Effector CD8-positive, alpha-beta T cell (primary cell): Measurements from ENCODE around the gene PAX5.

Source experiments
- DNase-seq: peaks from one replicate; lab custom pipeline; 2025; lab: John Stamatoyannopoulos, UW

The PAX5 gene

DNA sequence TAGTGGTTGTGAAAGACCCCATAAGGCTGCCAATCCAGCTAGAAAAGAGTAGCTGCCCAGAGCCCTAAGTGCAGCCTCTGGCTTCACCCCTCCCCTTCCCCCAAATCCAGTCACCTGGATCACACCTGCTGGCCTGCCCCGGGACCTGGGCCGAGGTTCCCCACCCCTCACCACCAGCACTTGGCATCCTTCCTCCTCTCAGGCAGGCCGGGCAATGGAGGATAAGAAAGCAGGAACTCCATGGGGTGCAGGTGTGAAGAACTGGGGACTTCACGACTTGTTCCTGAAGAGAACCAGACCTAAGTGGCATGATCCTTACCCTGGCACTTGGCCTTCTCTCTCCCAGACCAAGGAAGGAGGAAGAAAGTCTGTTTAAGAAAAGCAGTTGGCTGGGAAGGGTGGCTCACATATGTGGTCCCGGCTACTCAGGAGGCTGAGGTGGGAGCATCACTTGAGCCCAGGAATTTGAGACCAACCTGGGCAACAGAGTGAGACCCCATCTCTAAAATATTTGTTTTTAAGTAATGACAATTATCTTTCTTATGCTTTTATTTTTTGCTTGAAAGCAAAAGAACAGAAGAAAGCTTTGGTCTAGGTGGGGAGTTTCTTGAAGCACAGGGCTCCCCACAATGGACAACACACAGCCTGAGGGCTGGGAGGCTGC, 131.1 kb downstream of the PAX5 start:
- DNase-seq, result no peak

DNA sequence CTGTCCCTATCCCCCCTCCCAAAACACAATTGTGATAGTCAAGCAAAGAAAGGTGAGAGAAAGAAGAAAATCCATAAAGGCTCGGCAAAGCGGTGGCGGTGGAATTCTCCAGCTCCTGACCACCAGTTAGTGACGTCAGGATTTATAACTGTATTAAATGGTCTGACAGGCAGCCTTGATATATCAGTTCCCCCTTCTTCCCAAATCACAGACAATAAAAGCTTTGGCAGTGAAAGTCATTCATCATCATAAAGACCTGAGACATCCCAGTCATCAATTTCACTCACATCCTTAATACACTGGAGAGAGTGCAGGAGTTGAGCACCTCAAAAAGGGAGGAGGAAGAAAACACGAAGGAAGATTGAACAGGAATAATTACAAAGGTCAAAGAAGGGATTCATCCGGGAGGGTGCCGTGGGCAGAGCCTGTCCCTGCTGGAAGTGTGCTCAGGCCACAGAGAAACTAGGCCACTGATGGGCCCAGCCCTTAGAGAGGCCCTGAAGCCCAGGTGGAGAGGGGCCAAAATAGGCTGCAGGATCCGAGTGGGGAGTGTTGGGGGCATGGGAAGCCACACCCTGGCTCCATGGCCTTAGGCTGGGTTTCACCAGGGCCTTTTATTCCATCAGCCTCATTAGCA, 131.9 kb downstream of the PAX5 start:
- DNase-seq, result no peak

DNA sequence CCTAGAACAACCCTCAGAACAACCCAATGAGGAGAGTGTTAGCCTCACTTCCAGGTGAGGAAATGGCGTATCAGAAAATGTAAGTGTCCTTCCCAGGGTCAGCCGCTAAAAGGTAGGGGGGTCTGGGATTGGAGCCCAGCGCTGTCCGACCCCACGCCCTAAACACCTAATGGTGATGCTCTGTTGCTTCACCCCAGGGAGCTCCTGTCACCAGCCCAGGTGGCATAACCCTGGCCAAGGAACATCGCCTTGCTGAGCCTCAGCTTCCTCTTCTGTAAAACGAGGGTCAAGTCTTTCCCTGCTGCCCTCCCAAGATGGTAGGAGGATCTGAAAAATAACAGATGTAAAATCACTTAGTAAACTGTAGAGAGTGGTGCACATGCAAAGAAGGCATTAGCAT, 132.5 kb downstream of the PAX5 start:
- no peak for DNase-seq

DNA sequence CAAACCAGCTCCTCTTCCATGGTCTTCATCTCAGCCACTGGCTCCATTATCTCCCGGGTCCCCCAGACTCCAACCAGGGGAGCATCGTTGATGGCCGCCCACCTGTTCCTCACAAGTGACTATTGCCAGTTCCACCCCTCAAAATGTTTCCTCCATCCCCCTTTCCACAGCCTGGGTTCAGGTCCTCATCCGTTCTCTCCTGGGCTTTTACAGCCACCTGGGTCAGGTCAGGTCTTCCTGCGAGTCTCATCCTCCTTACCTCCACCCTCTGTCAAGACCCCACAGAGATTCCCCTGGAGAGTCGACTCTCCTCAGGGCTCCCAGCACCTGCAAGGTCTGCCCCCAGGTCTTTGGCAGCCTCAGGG, 133.2 kb downstream of the PAX5 start:
- no peak for DNase-seq

DNA sequence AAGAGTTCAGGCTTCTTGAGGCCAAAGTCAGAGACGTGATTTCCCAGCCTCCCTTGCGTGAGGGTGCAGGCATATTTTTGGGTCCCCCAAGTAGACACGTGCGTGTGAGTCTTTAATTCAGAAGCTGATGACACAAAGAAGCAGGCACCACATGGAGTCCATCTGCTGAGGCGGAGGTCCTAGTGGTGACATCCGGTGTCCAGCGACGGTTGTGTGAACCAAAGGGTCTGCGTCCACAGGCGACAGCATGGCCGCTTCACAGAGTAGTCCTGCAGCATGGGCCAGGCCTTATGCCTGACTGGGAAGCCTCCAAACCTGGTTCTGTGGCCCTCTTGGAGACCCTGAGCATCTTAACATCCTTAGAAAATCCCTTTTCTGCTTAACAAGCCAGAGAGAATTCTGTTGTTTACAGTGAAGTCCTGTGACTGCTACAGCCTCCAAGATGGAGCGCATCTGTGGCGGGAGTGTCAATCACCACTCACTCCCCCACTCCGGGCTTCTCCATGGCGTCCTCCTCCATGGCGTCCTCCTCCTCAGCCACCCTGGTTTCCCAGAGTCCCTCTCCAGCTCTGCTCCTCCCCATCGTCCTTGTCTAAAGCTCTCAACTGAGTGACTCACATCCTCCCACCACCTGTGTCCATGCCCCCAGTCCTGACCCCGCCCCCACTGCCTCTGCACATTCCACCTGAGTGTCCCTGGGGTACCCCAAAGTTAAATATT, 133.8 kb downstream of the PAX5 start:
- DNase-seq, result no peak

DNA sequence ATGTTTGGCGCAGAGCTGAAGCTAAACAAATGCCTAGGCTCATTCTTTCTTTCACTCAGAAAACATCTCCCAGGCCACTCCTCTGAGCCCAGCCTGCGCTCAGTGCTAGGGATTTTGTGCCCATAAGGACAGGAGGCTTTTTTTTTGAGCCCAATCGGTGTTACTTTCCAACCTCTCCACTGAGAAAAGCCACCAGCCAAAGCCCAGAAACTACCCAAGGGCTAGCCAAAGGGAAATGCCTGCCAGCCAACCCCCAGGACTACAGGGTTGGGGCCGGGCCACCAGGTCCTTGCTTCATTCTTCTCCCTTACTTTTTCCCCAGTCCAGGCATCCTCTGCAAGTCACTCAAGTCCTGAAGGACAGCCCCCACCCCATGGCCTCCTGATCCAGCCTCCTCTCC, 134.7 kb downstream of the PAX5 start:
- DNase-seq, result no peak

DNA sequence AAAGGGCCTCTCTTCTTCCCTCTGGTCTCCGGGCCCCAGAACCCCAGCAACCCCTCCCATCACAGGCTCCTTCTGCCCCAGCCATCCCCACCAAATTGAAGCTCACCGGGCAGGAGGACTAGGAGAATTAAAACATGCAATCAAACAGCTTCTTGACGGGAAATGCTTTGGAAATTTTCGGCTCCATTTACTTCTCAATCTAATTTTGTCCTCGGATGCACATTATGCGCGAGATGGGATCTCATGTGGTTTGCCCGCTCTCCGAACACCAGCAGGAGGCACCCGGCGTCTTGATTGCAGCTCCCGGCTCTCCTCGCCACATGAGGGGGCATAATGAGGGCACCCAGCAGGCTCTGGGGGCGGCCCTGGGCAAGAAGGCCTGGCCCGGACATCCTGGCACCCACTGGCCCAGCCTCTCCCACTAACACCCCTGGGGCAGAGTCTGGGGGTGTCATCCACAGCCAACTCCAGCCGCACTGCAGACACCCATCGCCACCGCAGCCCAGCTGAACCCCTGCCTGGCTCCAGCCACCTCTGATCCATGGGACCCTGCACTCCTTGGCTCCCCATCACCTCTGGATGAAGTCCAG, 135.5 kb downstream of the PAX5 start:
- DNase-seq, result no peak

DNA sequence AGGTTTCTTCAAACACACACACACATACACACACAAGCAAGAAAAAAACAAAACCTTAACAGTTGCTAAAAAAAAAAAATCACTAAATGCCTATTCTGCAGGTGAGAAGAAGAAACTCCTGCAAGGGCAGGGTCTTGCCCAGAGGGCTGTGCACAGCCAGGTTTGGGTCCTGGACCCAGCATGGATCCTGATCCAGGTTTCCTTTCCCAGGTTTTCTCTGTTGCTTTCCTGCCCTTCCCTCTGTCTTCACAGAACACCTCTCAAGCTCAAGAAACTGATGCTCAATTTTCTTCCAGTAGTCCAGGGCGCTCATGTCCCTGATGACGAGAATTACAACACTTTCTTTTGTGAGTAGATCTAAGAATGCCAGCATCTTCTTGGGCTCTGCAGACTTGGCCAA, 136.6 kb downstream of the PAX5 start:
- no peak for DNase-seq

DNA sequence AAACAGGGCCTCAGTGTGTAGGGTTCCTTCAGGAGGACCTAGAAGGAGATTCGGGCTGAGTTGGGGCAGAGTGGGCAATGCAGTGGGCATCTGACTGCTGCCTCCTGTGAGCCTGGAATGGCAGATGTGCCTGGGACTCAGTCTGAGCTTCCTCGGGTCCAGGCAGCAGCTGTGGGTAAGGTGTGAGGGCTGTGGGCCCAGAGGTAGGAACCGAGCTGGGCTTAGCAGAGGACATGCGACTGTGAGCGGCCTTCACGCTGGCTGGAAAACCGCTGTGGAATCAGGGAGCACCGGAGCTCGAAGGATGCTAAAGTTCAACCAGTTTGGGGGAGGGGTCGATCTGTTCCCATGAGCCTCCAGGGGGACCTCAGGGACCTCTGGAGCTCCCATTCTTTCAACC, 137.0 kb downstream of the PAX5 start:
- DNase-seq, result no peak

DNA sequence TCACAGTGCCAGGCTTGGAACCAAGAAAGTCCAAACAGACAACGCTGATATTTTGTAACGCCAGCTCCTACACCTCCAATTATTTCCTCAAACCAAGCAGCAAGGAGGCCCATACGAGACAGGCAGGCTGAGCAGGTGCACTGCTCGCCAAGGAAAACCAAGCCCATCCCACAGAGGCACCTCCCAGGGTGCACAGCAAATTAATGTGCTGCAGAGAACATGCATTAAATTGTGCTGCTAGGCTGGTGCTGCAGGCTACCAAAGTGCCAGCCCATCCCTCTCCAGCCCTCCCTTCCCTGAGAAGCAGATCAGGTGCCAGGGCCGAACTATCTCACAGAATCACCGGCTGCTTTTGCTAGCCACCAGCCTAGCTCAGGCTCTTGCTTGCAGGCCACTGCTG, 137.8 kb downstream of the PAX5 start:
- DNase-seq, result no peak

DNA sequence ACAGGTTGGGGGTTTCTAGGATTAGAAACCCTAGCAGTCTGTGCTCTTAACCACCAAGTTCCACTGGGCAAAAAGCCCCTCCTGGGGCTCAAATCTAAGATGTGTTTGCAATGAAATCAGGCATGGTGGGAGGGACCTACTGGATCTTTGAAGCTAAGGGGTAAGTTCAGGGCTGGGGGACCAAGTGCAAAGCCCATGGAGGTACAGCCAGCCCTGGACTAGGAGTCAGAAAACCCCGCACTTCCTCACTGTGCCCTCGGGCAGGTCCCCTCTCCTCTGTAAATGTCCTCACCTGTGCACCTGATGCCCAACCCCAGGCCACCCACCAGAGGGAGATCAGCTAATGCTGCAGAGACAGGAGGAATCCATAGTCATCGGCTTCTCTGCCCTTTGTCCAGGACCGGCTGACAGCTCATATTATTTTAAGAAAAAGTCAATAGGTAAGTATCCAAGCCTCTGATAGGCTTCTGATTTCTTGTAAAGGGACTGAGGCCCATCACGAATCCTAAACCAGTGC, 138.3 kb downstream of the PAX5 start:
- no peak for DNase-seq

DNA sequence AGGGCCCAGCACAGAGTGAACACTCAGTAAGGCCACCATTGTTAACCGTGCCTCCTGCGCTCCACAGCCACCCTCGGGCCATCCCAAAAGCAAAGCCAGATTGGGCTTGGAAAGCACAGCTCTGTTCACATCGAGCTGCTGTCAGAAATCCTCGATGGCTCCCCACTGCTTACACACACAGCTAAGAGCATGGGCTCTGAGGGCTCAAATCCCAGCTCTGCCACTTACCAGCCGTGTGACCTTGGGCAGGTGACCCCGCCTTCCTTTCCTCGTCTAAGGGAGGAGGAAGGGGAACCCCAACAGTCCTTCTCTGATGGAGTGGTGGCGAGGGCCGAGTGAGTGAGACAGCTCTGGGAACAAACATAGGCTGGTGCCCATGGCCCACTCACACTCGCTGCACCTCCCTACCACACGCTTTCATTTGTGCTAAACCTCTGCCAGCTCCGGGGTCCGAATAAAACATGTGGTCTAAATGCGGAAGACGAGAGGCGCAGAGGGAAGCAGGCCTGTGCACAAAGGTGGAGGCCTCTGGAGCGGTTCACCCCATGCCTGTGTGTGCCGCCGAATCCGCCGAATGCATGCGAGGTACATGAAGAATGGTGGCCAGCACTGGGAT, 139.3 kb downstream of the PAX5 start:
- no peak for DNase-seq

DNA sequence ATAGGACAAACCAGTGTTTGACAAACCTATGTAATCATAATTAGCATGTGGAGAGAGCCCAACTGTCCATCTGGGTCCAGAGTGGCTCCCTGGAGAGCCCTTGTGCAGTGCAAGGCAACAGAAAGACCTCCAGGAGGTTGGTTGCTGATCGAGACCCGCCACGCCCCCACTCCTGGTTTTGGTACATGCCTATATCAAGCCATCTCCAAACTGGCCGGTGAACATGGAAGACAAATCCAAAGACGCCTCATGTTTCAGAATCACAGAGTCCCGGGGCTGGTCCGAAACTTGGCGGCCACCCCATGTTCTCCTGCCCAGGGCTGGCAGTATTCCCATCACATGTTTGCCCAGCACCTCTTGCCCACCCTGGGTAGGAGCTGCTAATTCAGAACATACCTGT, 140.2 kb downstream of the PAX5 start:
- no peak for DNase-seq

DNA sequence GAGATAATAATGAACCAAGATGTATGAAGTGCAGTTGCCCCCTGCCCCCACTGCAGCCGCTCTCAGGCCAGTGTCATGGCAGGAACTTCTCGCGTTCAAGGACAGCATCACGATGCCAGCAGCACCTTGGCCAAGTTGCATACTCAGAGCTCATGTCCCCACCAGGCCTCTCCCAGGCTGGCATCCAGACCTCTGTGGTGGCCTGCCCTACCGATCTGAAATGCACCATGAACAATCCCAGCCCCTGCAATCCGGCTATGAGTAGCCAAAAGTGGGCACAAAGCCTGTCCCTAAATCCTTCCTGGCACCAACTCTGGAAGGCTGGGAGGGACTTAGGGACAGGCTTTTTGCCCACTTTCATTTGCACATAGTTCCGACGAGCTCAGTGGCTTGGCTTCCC, 140.9 kb downstream of the PAX5 start:
- DNase-seq, result no peak

DNA sequence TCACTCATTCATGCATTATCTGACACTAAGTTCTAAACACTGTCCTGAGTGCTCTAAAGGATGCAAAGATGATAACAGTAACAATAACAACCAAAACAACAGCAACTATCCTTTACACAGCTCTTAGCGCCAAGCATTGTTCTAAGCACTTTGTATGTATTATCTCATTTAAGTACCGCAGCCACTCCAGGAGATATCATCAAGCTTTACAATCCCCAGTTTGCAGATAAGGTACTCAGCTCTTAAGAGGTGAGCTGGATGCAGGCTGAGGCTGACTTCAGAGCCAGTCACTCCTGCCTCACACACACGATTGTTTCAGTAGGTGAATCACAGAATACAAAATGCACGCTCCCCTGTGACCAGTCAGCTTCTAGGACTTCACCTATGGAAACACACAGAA, 141.8 kb downstream of the PAX5 start:
- DNase-seq, result no peak

DNA sequence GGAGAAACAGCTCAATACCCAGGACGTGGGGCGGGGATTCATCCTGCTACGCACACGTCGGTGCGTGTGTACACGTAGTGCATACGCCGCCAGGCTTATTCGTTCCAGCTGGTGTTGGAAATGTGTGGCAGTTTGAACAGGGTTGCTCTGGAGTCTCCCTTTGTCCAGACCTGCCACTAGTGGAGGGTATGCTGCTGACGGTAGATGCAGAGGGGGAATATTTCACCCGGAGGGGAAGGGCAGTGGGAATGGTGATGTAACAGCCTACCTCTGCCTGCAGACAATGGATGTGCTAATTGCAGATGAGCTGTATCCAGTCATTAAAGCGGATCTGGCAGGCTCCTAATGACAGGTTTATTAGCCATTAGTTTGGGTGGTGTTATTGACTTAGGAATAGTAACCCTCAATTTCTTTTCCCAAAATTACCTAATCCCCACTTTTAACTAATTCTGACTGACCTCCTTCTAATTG, 142.7 kb downstream of the PAX5 start:
- DNase-seq, result no peak

DNA sequence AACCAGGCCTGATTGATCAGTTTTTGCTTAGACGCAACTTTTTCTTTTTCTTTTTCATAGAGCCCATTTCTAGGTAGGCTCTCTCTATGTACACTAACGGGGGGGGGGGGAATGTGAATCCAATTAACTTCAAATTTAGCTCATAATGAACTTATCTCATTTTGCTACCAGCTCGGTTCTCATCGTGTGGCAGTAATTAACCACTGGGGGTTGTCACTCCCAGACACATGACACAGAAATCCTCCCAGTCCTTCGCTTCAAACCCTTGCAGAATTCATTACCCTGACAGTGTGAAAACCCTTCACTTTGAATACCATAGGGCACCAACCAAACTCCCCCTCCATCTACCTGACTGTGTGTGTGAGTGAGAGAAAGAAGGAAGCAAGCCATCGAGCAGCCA, 144.2 kb downstream of the PAX5 start:
- DNase-seq, result no peak

DNA sequence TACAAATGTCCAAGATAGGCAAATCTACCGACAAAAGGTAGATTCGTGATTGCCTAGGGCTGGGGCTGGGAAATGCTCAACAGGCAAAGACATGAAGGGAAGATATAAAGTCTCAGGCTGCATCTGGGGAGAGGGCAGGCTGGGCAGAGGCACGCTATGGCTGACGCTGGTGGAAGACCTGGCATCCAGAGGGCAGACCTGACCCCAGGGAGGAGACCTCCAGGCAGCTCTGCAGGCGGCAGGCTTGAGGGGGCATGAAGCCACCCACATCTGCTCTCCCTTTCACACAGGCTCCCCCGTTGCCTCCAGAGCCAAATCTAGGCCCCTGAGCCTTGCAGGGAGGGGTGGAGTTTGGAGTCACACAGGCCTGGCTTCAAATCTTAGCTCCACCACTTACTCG, 145.5 kb downstream of the PAX5 start:
- DNase-seq, result no peak

DNA sequence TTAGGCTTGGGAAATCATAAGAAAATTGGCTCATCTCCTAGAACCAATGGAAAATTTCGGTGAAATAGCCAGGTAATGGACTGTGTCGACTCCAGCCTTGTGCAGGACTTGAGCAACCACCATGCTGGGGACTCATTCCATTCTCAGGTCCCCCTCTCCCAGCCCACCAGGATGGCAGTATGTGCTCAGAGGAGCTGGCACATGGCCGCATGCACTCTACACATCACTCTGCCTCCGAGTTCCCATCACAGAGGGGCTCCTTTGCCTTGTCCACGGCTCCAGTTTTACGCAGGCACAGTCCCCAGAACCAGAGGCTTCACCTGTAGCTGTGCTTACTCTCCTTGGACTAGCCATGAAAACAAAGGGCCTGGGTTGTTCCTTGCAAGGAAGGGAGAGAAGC, 149.3 kb downstream of the PAX5 start:
- no peak for DNase-seq

DNA sequence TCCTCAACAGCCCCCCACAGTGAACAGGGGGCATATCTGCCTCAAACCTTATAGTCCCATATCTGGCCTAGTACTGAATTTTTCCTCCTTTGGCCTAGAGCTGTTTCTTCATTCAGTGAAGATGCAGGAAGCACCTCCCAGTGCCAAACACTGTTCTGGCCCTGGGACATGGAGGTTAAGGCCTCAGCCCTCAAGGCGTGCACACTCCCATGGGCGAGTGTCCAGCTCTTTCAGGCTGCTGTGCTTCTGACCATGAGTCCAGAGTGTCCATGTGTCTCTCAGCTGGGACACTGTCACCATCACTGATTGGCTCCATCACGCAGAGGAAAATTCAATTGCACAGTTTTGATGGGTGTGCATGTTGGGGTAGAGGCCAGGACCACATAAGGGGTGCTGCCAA, 151.5 kb downstream of the PAX5 start:
- no peak for DNase-seq

DNA sequence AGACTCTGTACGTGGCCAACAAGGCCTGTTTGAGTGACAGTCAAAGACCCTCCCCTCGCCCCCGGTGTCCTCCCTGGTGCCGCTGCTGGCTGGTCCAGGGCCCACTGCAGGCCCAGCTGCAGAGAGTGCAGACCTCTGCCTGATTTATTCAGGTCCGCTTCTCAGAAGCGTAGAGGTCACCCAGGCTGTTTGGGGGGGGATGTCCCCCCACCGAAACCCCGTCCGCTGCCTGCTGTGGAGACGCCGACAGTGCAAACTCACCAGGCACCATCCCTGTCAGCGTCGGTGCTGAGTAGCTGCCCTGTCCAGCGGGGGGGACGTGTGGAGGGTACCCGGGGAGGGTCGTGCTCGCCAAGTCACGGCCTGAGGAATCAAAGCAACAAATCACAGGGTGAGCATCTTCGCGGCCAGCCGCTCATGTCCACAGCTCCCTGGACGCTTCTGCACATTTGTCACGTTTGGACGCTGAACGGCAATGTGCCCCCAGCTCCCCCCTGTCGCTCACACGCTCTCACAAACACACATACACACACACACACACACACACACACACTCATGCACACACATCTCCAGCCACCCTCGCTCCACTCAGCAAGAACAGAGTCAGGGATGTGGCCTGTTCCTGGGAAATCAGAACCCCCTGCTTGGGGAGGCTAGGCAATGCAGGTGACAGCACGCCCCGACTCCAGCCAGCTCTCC, 152.2 kb downstream of the PAX5 start:
- no peak for DNase-seq

DNA sequence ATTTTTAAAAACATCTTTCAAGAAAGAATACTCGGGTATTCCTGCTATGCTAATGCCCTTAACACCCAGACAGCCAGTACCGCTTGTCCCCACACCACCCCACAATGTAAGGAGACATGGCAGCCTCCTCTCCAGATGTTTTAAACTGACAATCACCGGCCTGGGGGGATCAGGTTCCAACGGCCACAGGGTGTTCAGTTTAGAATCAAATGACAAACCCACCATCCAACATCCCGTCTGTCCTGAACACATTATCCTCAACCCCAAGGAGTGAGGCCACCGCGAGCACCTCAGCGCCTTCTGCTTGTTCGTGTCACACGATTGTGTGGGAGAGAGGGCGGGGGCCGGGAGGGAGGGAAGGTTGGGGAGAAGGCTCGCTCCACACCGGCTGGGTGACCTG, 152.8 kb downstream of the PAX5 start:
- no peak for DNase-seq
